Measurements from ENCODE around the gene A1BG. TPM values are rescaled to one million over a fixed set of nuclear protein-coding genes. Genes with fewer than 3 reads are reported as not detected.
A peak's percentile ranks its signal among the peaks of the same experiment; 100 is the strongest.
"Not testable (repeated sequence)": the region's sequence is repeated elsewhere in the genome, so short reads cannot be mapped to it uniquely, and the experiment has no call there.

A1BG gene
- total RNA-seq, 4 donors from 2014 or later, result 1.0 to 14.9 (median 8.1) TPM

- Histone ChIP-seq H3K27me3 (peaks cover 45% of the 10 kb centered on the region), H3K27ac (no peak overlapping the region), H3K36me3 (no peaks in the 10 kb centered on the region), H3K4me1 (peaks cover 21% of the 10 kb centered on the region), H3K9me3 (no peaks in the 10 kb centered on the region), H3K4me3 (peak overlapping the region; percentile 28)
- no peak for TF ChIP-seq POLR2AphosphoS5 (IDR thresholded peaks at IDR 0.05)
- TF ChIP-seq EP300 (IDR thresholded peaks at IDR 0.05), result no peak
- no peak for TF ChIP-seq CTCF (IDR thresholded peaks at IDR 0.05)
- no peak for TF ChIP-seq POLR2A (IDR thresholded peaks at IDR 0.05)
- no peak for DNase-seq (ENCODE audit: low spot score in 2 of 2)
- 60% methylated on average over 32 of the region's 84 CpGs for WGBS
These were observed 3.1 kb downstream of the A1BG start for GRCh38 chr19:58350001-58350861.

DNA sequence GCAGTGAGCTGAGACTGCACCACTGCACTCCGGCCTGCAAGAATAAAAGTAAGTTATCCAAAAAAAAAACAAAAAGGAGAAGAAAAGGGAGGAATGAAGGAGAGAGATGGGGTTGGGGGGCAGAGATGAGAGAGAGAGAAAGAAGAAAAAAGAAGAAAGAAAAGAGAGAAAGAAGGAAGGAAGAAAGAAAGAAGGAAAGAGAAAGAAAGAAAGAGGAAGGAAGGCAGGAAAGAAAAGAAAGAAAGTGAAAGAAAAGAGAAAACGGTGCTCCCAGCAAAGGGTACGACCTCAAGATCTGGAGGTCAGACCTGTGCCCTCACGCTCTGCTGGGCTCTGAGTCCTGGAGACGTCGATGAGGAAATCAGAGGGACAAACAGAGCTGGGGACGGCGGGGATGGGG lies 3.7 kb downstream of the A1BG start:
- Histone ChIP-seq H3K9me3 (no peaks in the 10 kb centered on the region), H3K27me3 (peaks cover 43% of the 10 kb centered on the region), H3K4me3 (no peak overlapping the region), H3K27ac (no peak overlapping the region), H3K4me1 (peaks cover 21% of the 10 kb centered on the region), H3K36me3 (no peaks in the 10 kb centered on the region)
- TF ChIP-seq EP300 (IDR thresholded peaks at IDR 0.05) (no peak), CTCF (IDR thresholded peaks at IDR 0.05) (no peak), POLR2A (IDR thresholded peaks at IDR 0.05) (no peak), POLR2AphosphoS5 (IDR thresholded peaks at IDR 0.05) (no peak)
- 80% methylated on average over 8 of the region's 8 CpGs for WGBS
- no peak for DNase-seq (ENCODE audit: low spot score in 2 of 2)

GRCh38 chr19:58348080-58348479 lies 5.2 kb downstream of the A1BG start:
- peak overlapping the region; percentile 10 for H3K27ac ChIP-seq
- not testable (repeated sequence) for H3K36me3 ChIP-seq; H3K9me3 ChIP-seq; DNase-seq (ENCODE audit: low spot score in 2 of 2)
- peaks cover 38% of the 10 kb centered on the region for H3K27me3 ChIP-seq
- H3K4me1 ChIP-seq, result peaks cover 21% of the 10 kb centered on the region
- WGBS, result 11% methylated on average over 12 of the region's 12 CpGs
- peak overlapping the region; percentile 50 for H3K4me3 ChIP-seq

GRCh38 chr19:58346961-58347929 lies 6.0 kb downstream of the A1BG start:
- Histone ChIP-seq H3K27ac (peak overlapping the region; percentile 30), H3K36me3 (no peaks in the 10 kb centered on the region), H3K27me3 (peaks cover 38% of the 10 kb centered on the region), H3K4me3 (peak overlapping the region; percentile 50), H3K4me1 (peaks cover 21% of the 10 kb centered on the region), H3K9me3 (no peaks in the 10 kb centered on the region)
- no peak for TF ChIP-seq POLR2A (IDR thresholded peaks at IDR 0.05)
- TF ChIP-seq CTCF (IDR thresholded peaks at IDR 0.05), result no peak
- 0% methylated on average over 13 of the region's 82 CpGs for WGBS
- DNase-seq (ENCODE audit: low spot score in 2 of 2), result no peak

GRCh38 chr19:58345558-58345957 lies 7.7 kb downstream of the A1BG start:
- TF ChIP-seq CTCF (IDR thresholded peaks at IDR 0.05) (no peak), EP300 (IDR thresholded peaks at IDR 0.05) (no peak), POLR2A (IDR thresholded peaks at IDR 0.05) (no peak), POLR2AphosphoS5 (IDR thresholded peaks at IDR 0.05) (no peak)
- Histone ChIP-seq H3K27me3 (peaks cover 28% of the 10 kb centered on the region), H3K9me3 (no peaks in the 10 kb centered on the region), H3K4me3 (no peak overlapping the region), H3K27ac (no peak overlapping the region), H3K36me3 (peaks cover 4% of the 10 kb centered on the region), H3K4me1 (peaks cover 21% of the 10 kb centered on the region)
- no peak for DNase-seq (ENCODE audit: low spot score in 2 of 2)
- 63% methylated on average over 5 of the region's 5 CpGs for WGBS

All from suprapubic skin (tissue), 4 donors.